HCT116 (cell line): ENCODE results near the gene AJUBA. TPM values are rescaled to one million over a fixed set of nuclear protein-coding genes. Genes with fewer than 3 reads are reported as not detected.

Source experiments
- ATAC-seq: fragments of 200-7000 bp; cut with Tn5 transposase; 2 replicates; pipeline ENCODE4 v1.9.1; 2020; ENCODE audit warnings: mild to moderate bottlenecking, moderate library complexity
- BruUV-seq: library from RNA; stranded (reverse); fragments of 400-500 nt; replicated peaks from 2 replicates; lab custom pipeline; 2021; lab: Mats Ljungman, UMichigan
- CTCF ChIA-PET: fragments of 300-600 bp; sonication (Branson Sonifier 250); formaldehyde crosslinking; loops from one replicate; lab custom pipeline; 2021; ENCODE audit warnings: antibody characterized with exemption; lab: Charles Lee
- POLR2A ChIA-PET: fragments of 300-600, 350-600 bp; sonication (Branson Sonifier 250); formaldehyde crosslinking; loops from one replicate; lab custom pipeline; 2021; ENCODE audit warnings: antibody characterized with exemption; lab: Charles Lee
- RAD21 ChIA-PET, 2 experiments: fragments of 300-600 bp; sonication (Branson Sonifier 250); formaldehyde crosslinking; loops; one replicate each; lab custom pipeline; 2023; ENCODE audit warnings: low total read pairs in 2 of 2; ENCODE audit not compliant: uncharacterized antibody in 2 of 2, unreplicated experiment in 2 of 2, low non-redundant PET in 1 of 2; lab: Charles Lee
- DNase-seq: peaks from one replicate; pipeline ENCODE4 v3.0.0-alpha.2; 2010; ENCODE audit warnings: low read depth, low spot score
- H2AFZ ChIP-seq: fragments of 200-600 bp; shearing (Covaris generic), sonication (generic); 2 replicates; pipeline ENCODE4 v1.6.1; 2017; ENCODE audit warnings: low read depth, mixed run types, mixed read lengths, antibody characterized with exemption, low read length; ENCODE audit not compliant: poor library complexity, severe bottlenecking
- H3K27ac ChIP-seq: 2 replicates; pipeline ENCODE4 v1.5.1; 2012; ENCODE audit warnings: low read depth, low read length
- H3K27me3 ChIP-seq: fragments of 200-600 bp; sonication (generic); 2 replicates; pipeline ENCODE4 v1.6.1; 2016; ENCODE audit warnings: mixed run types, low read length, mixed read lengths; ENCODE audit not compliant: insufficient read depth
- H3K36me3 ChIP-seq, 2 experiments: fragments of 200-500 bp in 1 of 2; fragments of 200-600 bp in 1 of 2; sonication (Bioruptor generic) in 1 of 2; sonication (generic) in 1 of 2; 2 replicates each; pipeline versions ENCODE4 v1.5.1 to v1.6.1; 2014 to 2016; ENCODE audit warnings: low read length in 2 of 2, inconsistent platforms in 1 of 2, mixed read lengths in 1 of 2, mixed run types in 1 of 2; ENCODE audit not compliant: insufficient read depth in 2 of 2, control insufficient read depth in 1 of 2
- H3K4me1 ChIP-seq, 2 experiments: fragments of 200-600 bp in 1 of 2; sonication (generic) in 1 of 2; 2 replicates each; pipeline versions ENCODE4 v1.5.1 to v1.6.1; 2012 to 2017; ENCODE audit warnings: low read length in 2 of 2, inconsistent platforms in 1 of 2, mild to moderate bottlenecking in 1 of 2, mixed read lengths in 1 of 2, mixed run types in 1 of 2, moderate library complexity in 1 of 2; ENCODE audit not compliant: insufficient read depth in 2 of 2, control insufficient read depth in 1 of 2
- H3K4me2 ChIP-seq: fragments of 200-600 bp; sonication (generic); 2 replicates; pipeline ENCODE4 v1.6.1; 2017; ENCODE audit warnings: mixed run types, low read length, mixed read lengths
- H3K4me3 ChIP-seq, 2 experiments: fragments of 200-600 bp in 1 of 2; sonication (generic) in 1 of 2; replicated peaks in 1 of 2; 2 replicates each; pipeline ENCODE4 v1.5.1; 2011 to 2016; ENCODE audit warnings: low read length in 2 of 2, control low read depth in 1 of 2, low read depth in 1 of 2, mild to moderate bottlenecking in 1 of 2, mixed read lengths in 1 of 2, mixed run types in 1 of 2
- H3K79me2 ChIP-seq: fragments of 200-600 bp; sonication (generic); 2 replicates; pipeline ENCODE4 v1.6.1; 2017; ENCODE audit warnings: mild to moderate bottlenecking, mixed run types, low read length, moderate library complexity, mixed read lengths; ENCODE audit not compliant: insufficient read depth
- H3K9ac ChIP-seq: fragments of 200-600 bp; sonication (generic); 2 replicates; pipeline ENCODE4 v1.6.1; 2016; ENCODE audit warnings: low read length, mixed read lengths
- H3K9me2 ChIP-seq: fragments of 200-600 bp; sonication (generic), shearing (Covaris generic); 2 replicates; pipeline ENCODE4 v1.6.1; 2017; ENCODE audit warnings: mixed run types, mild to moderate bottlenecking, moderate library complexity; ENCODE audit not compliant: insufficient read depth
- H3K9me3 ChIP-seq, 2 experiments: fragments of 200-500 bp in 1 of 2; fragments of 200-600 bp in 1 of 2; sonication (Bioruptor generic) in 1 of 2; sonication (generic) in 1 of 2; 2 replicates each; pipeline ENCODE4 v1.6.1; 2014 to 2017; ENCODE audit warnings: low read length in 2 of 2, mixed read lengths in 2 of 2, inconsistent platforms in 1 of 2, low read depth in 1 of 2, mild to moderate bottlenecking in 1 of 2, mixed run types in 1 of 2, moderate library complexity in 1 of 2; ENCODE audit not compliant: control insufficient read depth in 1 of 2, insufficient read depth in 1 of 2
- H4K20me1 ChIP-seq: fragments of 200-600 bp; sonication (generic), shearing (Covaris generic); 2 replicates; pipeline ENCODE4 v1.6.1; 2017; ENCODE audit warnings: mixed run types, mild to moderate bottlenecking, moderate library complexity; ENCODE audit not compliant: insufficient read depth
- CBX3 ChIP-seq: IDR thresholded peaks from 2 replicates; pipeline ENCODE4 v1.6.1; 2012; ENCODE audit warnings: low read depth
- CEBPB ChIP-seq: IDR thresholded peaks from 2 replicates; pipeline ENCODE4 v1.6.1; 2012; ENCODE audit warnings: low read depth
- CTCF ChIP-seq, 3 experiments: fragments of 200-600 bp in 1 of 3; sonication (generic) in 1 of 3; IDR thresholded peaks in 2 of 3; conservative IDR thresholded peaks in 1 of 3; 2 replicates each; pipeline ENCODE4 v1.5.1; 2012 to 2017; ENCODE audit warnings: low read depth in 2 of 3, low read length in 2 of 3, antibody characterized with exemption in 1 of 3, borderline replicate concordance in 1 of 3, control low read depth in 1 of 3, mild to moderate bottlenecking in 1 of 3, mixed read lengths in 1 of 3, mixed run types in 1 of 3, moderate library complexity in 1 of 3; ENCODE audit not compliant: insufficient read depth in 1 of 3
- EGR1 ChIP-seq: IDR thresholded peaks from 2 replicates; pipeline ENCODE4 v1.6.1; 2012; ENCODE audit warnings: low read depth
- EZH2 ChIP-seq: fragments of 200-600 bp; sonication (generic); IDR thresholded peaks from 2 replicates; pipeline ENCODE4 v1.6.1; 2017; ENCODE audit warnings: antibody characterized with exemption, mixed run types
- EZH2phosphoT487 ChIP-seq: fragments of 200-600 bp; IDR thresholded peaks from 2 replicates; pipeline ENCODE4 v1.6.1; 2018; ENCODE audit warnings: antibody characterized with exemption, borderline replicate concordance
- FOSL1 ChIP-seq: IDR thresholded peaks from 2 replicates; pipeline ENCODE4 v1.6.1; 2012; ENCODE audit warnings: low read depth
- MAX ChIP-seq: IDR thresholded peaks from 2 replicates; pipeline ENCODE4 v1.6.1; 2012
- POLR2A ChIP-seq: IDR thresholded peaks from 2 replicates; pipeline ENCODE4 v1.7.0; 2011; ENCODE audit warnings: borderline replicate concordance; ENCODE audit not compliant: insufficient read depth, insufficient read length; ENCODE audit errors: extremely low read depth
- RAD21 ChIP-seq: IDR thresholded peaks from 2 replicates; pipeline ENCODE4 v1.6.1; 2012; ENCODE audit warnings: low read depth, mild to moderate bottlenecking
- REST ChIP-seq: IDR thresholded peaks from 2 replicates; pipeline ENCODE4 v1.6.1; 2012; ENCODE audit warnings: low read depth
- SIN3A ChIP-seq: IDR thresholded peaks from 2 replicates; pipeline ENCODE4 v1.6.1; 2012; ENCODE audit warnings: low read depth
- SP1 ChIP-seq: IDR thresholded peaks from 2 replicates; pipeline ENCODE4 v1.6.1; 2012; ENCODE audit warnings: low read depth
- SRF ChIP-seq: IDR thresholded peaks from 2 replicates; pipeline ENCODE4 v1.6.1; 2012; ENCODE audit warnings: low read depth
- ZBTB33 ChIP-seq: IDR thresholded peaks from 2 replicates; pipeline ENCODE4 v1.6.1; 2011; ENCODE audit warnings: mild to moderate bottlenecking, low read length, moderate library complexity; ENCODE audit not compliant: insufficient replicate concordance; ENCODE audit errors: extremely low read depth
- ZFX ChIP-seq: fragments of 450-650 bp; IDR thresholded peaks from 2 replicates; pipeline ENCODE4 v1.6.1; 2017
- ZNF274 ChIP-seq: fragments of 200-500 bp; sonication (Bioruptor generic); IDR thresholded peaks from 2 replicates; pipeline ENCODE4 v1.6.1; 2014; ENCODE audit warnings: mild to moderate bottlenecking, low read depth, low read length, inconsistent platforms
- intact Hi-C: fragments of 100-400 bp; cut with micrococcal nuclease; formaldehyde crosslinking; loops from 2 replicates; pipeline ENCODE4 v1.10.0; 2022
- total RNA-seq: library from RNA; stranded (reverse); gene quantifications from one replicate; pipeline ENCODE4 v1.2.1, GENCODE V29; 2021; ENCODE audit not compliant: unreplicated experiment

Gene AJUBA
- total RNA-seq, 1 experiment from 2014 or later: 39.7 TPM

- DNase-seq: no peak
- POLR2A ChIA-PET: interaction anchor here (0.6 to 2.1 kb wide), 3 partner anchors 9 to 41 kb away, joined by 3 to 12 read pairs (median 4); no protein-coding TSS in a partner anchor
- Histone ChIP-seq H3K9me2 (no peaks in the 10 kb centered on the region), H3K4me2 (peak overlapping the region; percentile 97), H3K9me3 (no peaks in the 10 kb centered on the region), H2AFZ (no peak overlapping the region), H3K4me3 (peak overlapping the region in 1 of 2 experiments; percentile 38; a peak in 3 of 4 replicates), H3K4me1 (peaks cover 58 to 59% of the 10 kb centered on the region in 2 experiments), H3K79me2 (peaks cover 53% of the 10 kb centered on the region), H4K20me1 (no peaks in the 10 kb centered on the region), H3K9ac (peak overlapping the region; percentile 90), H3K27ac (peak overlapping the region; percentile 95), H3K27me3 (no peaks in the 10 kb centered on the region), H3K36me3 (peaks cover 2 to 26% of the 10 kb centered on the region in 2 experiments; a peak in 2 of 4 replicates)
- BruUV-seq: no TSS peak
- TF ChIP-seq CEBPB (no peak), CBX3 (no peak), POLR2A (no peak), SRF (no peak), ZFX (no peak), CTCF (IDR thresholded peaks at IDR 0.05 in 2 of 3, conservative IDR thresholded peaks at IDR 0.05 in 1 of 3; ENCODE audit: borderline replicate concordance in 1 of 3, insufficient read depth in 1 of 3, low read depth in 2 of 3, low read length in 2 of 3) (no peak), SP1 (no peak), EZH2phosphoT487 (no peak), REST (no peak), ZBTB33 (no peak), ZNF274 (no peak), EZH2 (no peak), SIN3A (no peak), RAD21 (no peak), MAX (no peak), FOSL1 (no peak), EGR1 (no peak)
- CTCF ChIA-PET: interaction anchor here (1.0 to 2.6 kb wide), 8 partner anchors 9 to 418 kb away, joined by 3 to 22 read pairs (median 8); partner anchors contain the start of gene PRMT5
- intact Hi-C loops: no loop called here
- RAD21 ChIA-PET: interaction anchor here (0.6 to 1.1 kb wide), 2 partner anchors 23 to 48 kb away, joined by 4 read pairs; no protein-coding TSS in a partner anchor
- peak; percentile 39 for ATAC-seq
Measured at GRCh38 chr14:22977684-22978486, 4.5 kb downstream of the AJUBA start.
